ENCODE results near the gene CRHBP. TPM values are rescaled to one million over a fixed set of nuclear protein-coding genes. Genes with fewer than 3 reads are reported as not detected.

Gene CRHBP
- not detected in 2 replicates for total RNA-seq

GRCh38 chr5:76952795-76953536 is at the start of gene CRHBP:
Gene CRHBP (plus strand): TSS chr5:76953045. CDS start chr5:76953135, 90 bp downstream.

Other genes with a start within 250 kb of the CRHBP start
- 7.5 and 24.3 TPM in 2 replicates for gene F2R, start 236.9 kb upstream of the CRHBP start, total RNA-seq
- 44.5 and 59.1 TPM in 2 replicates for gene F2RL1, start 134.0 kb upstream of the CRHBP start, total RNA-seq
- gene S100Z, start 103.0 kb upstream of the CRHBP start, total RNA-seq = not detected in 2 replicates
- 18.1 and 31.8 TPM in 2 replicates for gene AGGF1, start 77.4 kb downstream of the CRHBP start, total RNA-seq
- gene ZBED3, start 134.2 kb downstream of the CRHBP start, total RNA-seq = 0.68 and 1.3 TPM in 2 replicates

Measured in nasal cavity respiratory epithelium epithelial cell of viscerocranial mucosa (primary cell).